Measurements from ENCODE around the gene MTG2. TPM values are rescaled to one million over a fixed set of nuclear protein-coding genes. Genes with fewer than 3 reads are reported as not detected.

Gene MTG2
- total RNA-seq, 1 donor from 2014 or later, result 29.9 TPM

GRCh38 chr20:62219101-62219991, 36.5 kb downstream of the MTG2 start:
- DNase-seq (ENCODE audit: low spot score), result no peak

DNA sequence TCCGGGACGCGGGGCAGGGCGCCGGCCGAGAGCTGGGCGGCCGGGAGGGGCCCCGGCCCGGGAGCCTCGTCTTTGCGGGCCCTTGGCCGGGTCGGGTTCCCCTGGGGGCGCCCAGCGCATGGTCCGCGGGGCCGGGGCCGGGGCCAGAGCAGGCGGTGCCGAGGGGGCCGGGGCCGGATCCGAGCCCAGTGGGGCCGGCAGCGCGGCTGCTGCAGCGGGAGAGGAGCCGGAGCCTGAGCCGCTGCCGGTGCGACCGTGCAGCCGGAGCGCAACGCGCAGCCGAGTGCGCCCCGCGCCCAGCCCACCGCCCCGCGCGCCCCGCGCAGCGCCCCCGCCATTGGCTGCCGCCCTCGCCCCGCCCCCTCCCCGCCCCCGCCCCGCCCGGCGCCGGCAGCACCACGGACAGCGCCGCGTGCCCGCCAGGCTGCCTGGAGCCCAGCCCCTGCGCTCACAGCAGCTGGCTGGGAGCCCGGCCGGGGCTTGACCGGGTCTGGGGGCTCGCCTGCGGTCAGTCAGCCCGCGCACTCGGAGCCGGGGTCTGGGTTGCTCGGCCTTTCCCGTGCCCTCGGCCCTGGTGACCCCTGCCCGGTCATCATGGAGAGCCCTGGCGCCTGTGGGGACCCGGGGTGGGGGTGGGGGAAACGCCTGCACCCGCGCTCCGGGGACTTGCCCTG, 37.3 kb downstream of the MTG2 start, which contains the start of gene HRH3:
Gene HRH3, minus strand, starts transcription at position 287 of the 674 bp plus-strand sequence. CDS start 308 bp downstream, outside the sequence.
- DNase-seq (ENCODE audit: low spot score), result no peak

- no peak for DNase-seq (ENCODE audit: low spot score)
Observed at GRCh38 chr20:62220666-62221568, 38.1 kb downstream of the MTG2 start.

DNA sequence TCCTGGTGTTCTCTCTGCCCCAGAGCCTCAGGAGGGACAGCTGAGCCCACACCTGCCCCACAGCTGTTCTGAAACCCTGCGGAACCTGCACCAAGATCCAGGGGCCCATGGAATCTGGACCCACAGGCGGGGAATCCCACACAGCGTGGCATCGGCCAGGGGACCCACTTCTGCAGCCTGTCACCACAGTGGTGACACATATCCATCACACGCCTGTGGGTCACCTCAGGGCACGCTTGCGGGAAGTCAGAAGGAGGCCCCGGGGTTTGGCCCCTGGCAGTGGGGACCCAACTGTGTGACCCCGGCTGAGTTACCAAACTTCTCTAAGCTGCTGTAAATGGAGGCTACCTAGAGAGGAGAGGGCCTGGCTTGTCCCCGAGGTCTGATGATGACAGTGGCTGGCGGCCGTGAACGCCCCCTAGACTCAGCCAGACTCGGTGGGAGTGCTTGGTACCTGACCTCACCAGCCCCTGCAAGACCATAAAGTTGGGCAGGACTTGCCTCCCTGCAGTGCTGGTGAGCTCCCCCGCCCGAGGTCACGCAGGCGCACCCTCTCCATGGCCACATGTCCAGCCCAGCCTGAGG, 39.5 kb downstream of the MTG2 start:
- DNase-seq (ENCODE audit: low spot score), result no peak

DNA sequence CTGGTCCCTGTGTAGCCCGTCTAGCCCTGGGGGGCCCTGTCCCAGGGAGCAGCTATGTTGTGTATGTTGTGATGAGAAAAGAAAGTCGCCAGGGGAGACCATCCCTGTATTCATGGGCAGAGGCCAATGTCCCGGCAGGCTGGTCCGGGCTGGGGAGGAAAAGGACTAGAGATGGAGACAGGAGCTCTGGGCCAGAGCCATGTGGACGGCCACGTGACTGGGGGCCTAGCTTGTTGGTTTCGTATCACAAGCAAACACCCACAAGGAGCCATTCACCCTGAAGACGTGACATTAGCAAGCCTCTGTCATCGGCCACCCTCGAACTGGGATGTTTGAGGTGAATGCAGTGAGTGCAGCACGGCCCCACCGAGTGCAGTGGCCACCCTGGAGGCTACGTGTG, 40.1 kb downstream of the MTG2 start:
- DNase-seq (ENCODE audit: low spot score), result no peak

DNA sequence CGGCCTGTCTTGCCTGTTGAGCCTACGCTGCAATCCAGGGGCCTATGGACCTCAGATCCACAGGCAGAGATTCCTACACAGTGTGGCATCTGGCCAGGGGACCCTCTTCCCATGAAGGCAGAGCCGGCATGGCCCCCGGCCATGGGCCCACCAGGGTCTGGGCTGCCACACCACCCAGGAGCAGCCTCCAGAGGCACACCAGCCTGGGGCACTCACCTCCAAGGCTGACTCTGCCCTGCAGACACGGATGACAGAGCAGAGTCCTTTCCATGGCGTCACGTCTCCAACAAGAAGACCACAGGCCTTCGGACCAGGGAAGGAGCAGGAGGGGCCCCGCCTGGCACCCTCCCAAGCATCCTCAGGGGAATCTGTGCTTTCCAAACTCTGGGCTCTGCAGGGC, 40.7 kb downstream of the MTG2 start:
- no peak for DNase-seq (ENCODE audit: low spot score)

DNA sequence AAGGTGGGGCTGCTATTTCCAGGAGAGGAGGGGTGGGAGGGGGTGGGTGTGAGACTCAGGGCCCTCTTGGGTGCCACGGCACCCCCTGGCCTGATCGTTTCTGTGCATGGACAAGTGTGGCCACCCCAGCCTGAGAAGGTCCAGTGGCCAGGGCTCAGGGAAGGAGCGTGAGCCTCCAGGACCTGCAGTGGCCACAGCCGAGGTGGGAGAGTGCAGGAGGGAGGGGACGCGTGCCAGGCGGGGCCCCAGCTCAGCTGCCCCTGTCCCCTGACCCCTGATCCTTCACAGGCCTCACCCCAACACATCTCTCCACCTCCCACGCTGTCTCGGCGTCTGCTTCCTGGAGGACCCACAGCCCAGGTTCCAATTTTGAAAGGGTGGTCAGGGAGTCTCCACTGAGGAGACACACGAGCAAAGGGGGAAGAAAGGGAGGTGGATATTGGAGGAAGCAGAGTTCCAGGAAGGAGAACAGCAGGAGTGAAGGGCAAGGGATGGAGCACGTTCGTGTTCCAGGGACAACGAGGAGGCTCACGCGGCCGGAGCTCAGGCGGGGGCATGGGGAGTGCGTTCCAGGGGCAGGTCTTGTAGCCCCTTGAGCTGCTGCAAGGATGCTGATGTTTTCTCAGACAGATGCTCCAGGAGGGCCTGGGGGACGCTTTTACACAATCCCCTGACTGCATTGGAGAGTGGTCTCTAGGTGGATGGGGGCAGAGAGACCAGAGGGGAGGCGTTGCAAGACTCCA, 41.5 kb downstream of the MTG2 start:
- no peak for DNase-seq (ENCODE audit: low spot score)

DNA sequence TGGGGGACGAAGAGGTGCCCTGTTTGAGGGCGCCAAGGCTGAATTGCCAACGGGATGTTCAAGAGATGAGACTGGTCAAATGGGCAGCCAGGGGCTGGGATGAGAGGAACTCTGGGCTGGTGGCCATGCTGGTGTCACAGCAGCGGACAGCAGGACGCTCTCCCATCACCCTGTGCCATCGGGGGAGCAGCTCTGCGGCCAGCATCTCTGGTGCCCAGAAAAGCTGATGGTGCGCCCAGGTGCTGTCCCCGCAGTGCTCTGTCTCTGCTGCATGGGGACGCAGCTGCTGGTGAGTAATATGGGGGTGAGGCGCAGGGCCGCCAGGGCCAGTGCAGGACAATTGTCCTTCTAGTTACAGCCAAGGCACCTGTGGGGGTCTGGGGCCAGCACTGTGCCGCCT, 42.2 kb downstream of the MTG2 start:
- no peak for DNase-seq (ENCODE audit: low spot score)

DNA sequence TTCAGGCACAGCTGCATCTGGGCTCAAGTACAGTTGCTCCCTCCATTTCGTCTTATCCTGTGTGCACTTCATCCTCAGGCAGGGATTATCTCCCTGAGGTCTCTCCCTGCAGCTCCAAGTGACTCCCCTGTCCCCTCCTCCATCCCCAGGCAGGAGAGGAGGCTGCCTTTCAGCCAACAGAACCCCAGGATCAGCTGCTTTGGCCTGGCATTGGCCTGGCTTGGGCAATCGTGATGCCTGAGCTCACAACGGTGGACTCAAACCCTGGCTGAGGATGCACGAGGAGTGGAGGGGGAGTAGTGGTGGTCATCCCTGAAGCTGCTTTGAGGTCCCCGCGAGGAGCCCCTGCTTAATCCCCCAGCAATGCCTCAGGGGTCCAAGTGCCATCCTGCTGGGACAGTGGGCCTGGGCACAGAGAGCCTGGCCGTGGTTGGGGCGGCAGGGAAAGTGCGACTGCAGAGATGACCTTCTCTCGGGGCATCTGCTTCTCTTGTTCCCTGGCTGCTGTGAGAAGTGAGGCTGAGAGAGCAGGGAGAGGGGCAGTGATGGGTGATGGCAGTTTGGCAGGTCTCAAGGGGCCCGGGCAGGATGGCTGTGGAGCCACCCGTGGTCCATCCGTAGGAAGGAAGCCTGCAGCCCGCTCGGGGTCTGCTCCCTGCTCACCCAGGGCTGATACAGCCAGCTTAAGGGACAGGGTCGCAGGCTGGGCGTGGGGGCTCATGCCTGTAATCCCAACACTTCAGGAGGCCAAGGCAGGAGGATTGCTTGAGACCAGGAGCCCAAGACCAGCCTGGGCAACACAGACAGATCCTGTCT, 43.2 kb downstream of the MTG2 start:
- no peak for DNase-seq (ENCODE audit: low spot score)

GRCh38 chr20:62226707-62227590, 44.1 kb downstream of the MTG2 start:
- no peak for DNase-seq (ENCODE audit: low spot score)

DNA sequence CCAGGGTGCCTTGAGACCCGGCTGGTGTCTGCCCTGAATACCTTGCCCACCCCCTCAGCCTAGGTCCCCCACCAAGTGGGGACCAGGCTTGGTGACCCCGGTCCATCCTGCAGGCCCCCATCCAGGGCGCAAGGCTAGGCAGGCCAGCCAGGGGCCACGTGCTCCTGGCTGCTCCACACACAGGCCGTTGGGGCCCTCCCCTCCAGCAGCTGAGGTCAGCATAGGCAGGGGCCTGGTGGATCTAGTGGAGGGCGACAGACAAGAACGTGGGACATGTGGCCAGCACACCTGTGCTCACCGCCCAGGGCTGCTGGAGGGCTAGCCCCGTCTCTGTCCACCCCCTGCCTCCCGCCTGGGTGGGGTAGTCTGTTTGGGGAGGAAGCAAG, 44.8 kb downstream of the MTG2 start:
- DNase-seq (ENCODE audit: low spot score), result no peak

- no peak for DNase-seq (ENCODE audit: low spot score)
Observed at GRCh38 chr20:62227977-62228958, 45.4 kb downstream of the MTG2 start.

DNA sequence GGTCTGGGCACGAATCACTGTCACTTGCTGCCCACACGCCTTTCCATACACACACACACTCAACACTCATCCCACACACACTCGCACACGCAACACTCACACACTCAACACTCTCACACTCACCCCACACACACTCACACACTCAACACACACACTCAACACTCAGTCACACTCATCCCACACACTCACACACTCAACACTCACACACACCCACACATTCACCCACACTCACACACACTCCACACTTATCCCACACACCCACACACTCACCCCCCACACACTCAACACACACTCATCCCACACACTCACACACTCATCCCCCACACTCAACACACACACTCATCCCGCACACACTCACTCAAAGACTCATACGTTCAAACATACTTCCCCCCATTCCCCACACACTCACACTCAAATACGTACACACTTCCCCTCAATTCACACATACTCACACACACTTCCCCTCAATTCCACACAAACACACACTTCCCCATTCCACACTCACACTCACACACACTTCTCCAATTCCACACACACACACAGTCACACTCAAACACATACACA, 46.2 kb downstream of the MTG2 start:
- DNase-seq (ENCODE audit: low spot score), result no peak

DNA sequence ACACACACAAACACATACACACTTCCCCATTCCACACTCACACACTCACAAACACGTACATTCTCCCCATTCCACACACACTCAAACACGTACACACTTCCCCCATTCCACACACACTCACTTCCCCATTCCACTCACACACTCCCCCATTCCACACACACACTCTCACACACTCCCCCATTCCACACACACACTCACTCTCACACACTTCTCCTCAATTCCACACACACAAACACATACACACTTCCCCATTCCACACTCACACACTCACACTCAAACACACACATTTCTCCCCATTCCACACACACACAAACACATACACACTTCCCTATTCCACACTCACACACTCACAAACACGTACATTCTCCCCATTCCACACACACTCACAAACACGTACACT, 46.8 kb downstream of the MTG2 start:
- no peak for DNase-seq (ENCODE audit: low spot score)

DNA sequence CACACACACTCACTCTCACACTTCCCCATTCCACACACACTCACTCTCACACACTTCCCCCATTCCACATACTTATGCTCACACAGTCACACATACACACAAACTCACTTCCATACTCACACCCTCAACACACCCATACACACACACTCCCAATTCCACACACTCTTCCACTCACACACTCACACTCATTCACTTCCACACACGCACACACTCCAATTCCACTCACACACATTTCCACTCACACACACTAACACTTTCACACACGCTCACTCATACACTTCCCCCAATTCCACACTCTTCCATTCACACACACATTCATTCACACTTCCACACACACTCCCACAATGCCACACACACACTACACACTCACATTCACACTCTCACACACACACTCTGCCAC, 47.4 kb downstream of the MTG2 start:
- no peak for DNase-seq (ENCODE audit: low spot score)

GRCh38 chr20:62230696-62231095, 47.9 kb downstream of the MTG2 start:
- no peak for DNase-seq (ENCODE audit: low spot score)

DNA sequence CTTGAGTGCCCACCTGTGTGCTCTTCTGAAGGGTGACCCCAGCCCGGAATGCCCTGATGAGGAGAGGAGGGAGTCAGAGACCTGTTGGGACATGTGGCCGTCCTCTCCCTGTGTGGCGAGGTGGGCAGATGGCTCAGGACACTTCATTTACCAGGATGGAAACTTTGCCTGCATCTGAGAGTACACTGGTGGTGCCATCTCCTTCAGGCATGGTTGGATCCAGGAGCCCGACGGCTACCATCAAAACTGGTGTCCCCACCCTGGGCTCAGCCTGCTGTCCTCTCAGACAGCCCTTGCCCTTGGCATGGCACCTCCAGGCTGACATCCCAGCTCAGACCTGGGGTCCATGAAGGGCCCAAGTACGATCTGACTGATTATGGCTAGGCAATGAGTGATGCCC, 48.5 kb downstream of the MTG2 start:
- no peak for DNase-seq (ENCODE audit: low spot score)

Data from mesenteric fat pad (tissue), 1 donor.